HG02759 (cell line): ENCODE results near the gene IL18R1.
A peak's percentile ranks its signal among the peaks of the same experiment; 100 is the strongest.

Experiments used
- ATAC-seq: cut with Tn5 transposase; IDR thresholded peaks from one replicate; pipeline ENCODE4 v1.9.1; 2021; ENCODE audit warnings: mild to moderate bottlenecking, moderate library complexity; ENCODE audit not compliant: unreplicated experiment

Gene IL18R1

GRCh38 chr2:102386867-102387541 lies 31.4 kb downstream of the IL18R1 start:
- ATAC-seq: no peak

GRCh38 chr2:102387763-102388546 lies 32.4 kb downstream of the IL18R1 start:
- peak; percentile 45 for ATAC-seq

GRCh38 chr2:102391565-102391964 lies 36.0 kb downstream of the IL18R1 start:
- no peak for ATAC-seq

- no peak for ATAC-seq
Measured at GRCh38 chr2:102392096-102392495, 36.5 kb downstream of the IL18R1 start.

- ATAC-seq: no peak
Measured at GRCh38 chr2:102392942-102393341, 37.3 kb downstream of the IL18R1 start.

- no peak for ATAC-seq
Measured at GRCh38 chr2:102396012-102396411, 40.4 kb downstream of the IL18R1 start.

GRCh38 chr2:102397209-102397608 lies 41.6 kb downstream of the IL18R1 start:
- ATAC-seq: no peak

GRCh38 chr2:102399499-102400141 lies 44.0 kb downstream of the IL18R1 start:
- ATAC-seq: no peak

- ATAC-seq: no peak
Measured at GRCh38 chr2:102401456-102401855, 45.9 kb downstream of the IL18R1 start.

- no peak for ATAC-seq
Measured at GRCh38 chr2:102401865-102402264, 46.3 kb downstream of the IL18R1 start.

GRCh38 chr2:102410952-102411351 lies 55.4 kb downstream of the IL18R1 start:
- no peak for ATAC-seq

- no peak for ATAC-seq
Measured at GRCh38 chr2:102412199-102412598, 56.6 kb downstream of the IL18R1 start.

GRCh38 chr2:102417946-102418345 lies 62.4 kb downstream of the IL18R1 start:
- ATAC-seq: peak; percentile 36

- ATAC-seq: peak; percentile 80
Measured at GRCh38 chr2:102418421-102418961, 62.9 kb downstream of the IL18R1 start.

- no peak for ATAC-seq
Measured at GRCh38 chr2:102420290-102420689, 64.7 kb downstream of the IL18R1 start.

- ATAC-seq: no peak
Measured at GRCh38 chr2:102421890-102422759, 66.5 kb downstream of the IL18R1 start.

- ATAC-seq: no peak
Measured at GRCh38 chr2:102422910-102423309, 67.3 kb downstream of the IL18R1 start, which contains the start of gene IL18RAP. TSS of gene IL18RAP (plus strand) at chr2:102423160. CDS start at chr2:102423278, 118 bp downstream.

GRCh38 chr2:102423368-102423767 lies 67.8 kb downstream of the IL18R1 start:
- ATAC-seq: no peak

- ATAC-seq: peak; percentile 90
Measured at GRCh38 chr2:102424754-102425153, 69.2 kb downstream of the IL18R1 start.

- ATAC-seq: no peak
Measured at GRCh38 chr2:102425441-102426132, 70.0 kb downstream of the IL18R1 start.
